H1 (cell line): Measurements from ENCODE around the gene NECTIN1. TPM values are rescaled to one million over a fixed set of nuclear protein-coding genes. Genes with fewer than 3 reads are reported as not detected.

Experiments used
- CTCF ChIA-PET: fragments of 300-600 bp; sonication (Branson Sonifier 250); formaldehyde crosslinking; loops from one replicate; lab custom pipeline; 2021; ENCODE audit not compliant: partially characterized antibody; lab: Charles Lee
- POLR2A ChIA-PET: fragments of 300-600 bp; sonication (Branson Sonifier 250); formaldehyde crosslinking; loops from one replicate; lab custom pipeline; 2021; ENCODE audit warnings: inconsistent platforms; ENCODE audit not compliant: partially characterized antibody; lab: Charles Lee
- DNase-seq, 2 experiments: peaks; one replicate each; pipeline versions ENCODE4 v3.0.0 to v3.0.0-alpha.2; 2010 to 2022; ENCODE audit warnings: low spot score in 2 of 2, low read depth in 1 of 2, mixed read lengths in 1 of 2
- FAIRE-seq: peaks from 2 replicates; lab custom pipeline; 2011; peaks lifted over from hg19 to GRCh38; lab: Jason Lieb, UNC
- H2AFZ ChIP-seq: 2 replicates; pipeline ENCODE4 v1.8.1; 2012; ENCODE audit warnings: low read length, inconsistent platforms
- H2AK5ac ChIP-seq: 2 replicates; pipeline ENCODE4 v1.6.1; 2013; ENCODE audit warnings: low read depth, low read length
- H2BK120ac ChIP-seq: replicated peaks from 2 replicates; pipeline ENCODE3; 2013; ENCODE audit warnings: low read depth, low read length, inconsistent platforms
- H2BK12ac ChIP-seq: 2 replicates; pipeline ENCODE4 v1.6.1; 2013; ENCODE audit warnings: low read depth, low read length
- H2BK15ac ChIP-seq: 2 replicates; pipeline ENCODE4 v1.6.1; 2013; ENCODE audit warnings: low read length
- H2BK20ac ChIP-seq: 2 replicates; pipeline ENCODE4 v1.6.1; 2013; ENCODE audit warnings: low read length
- H2BK5ac ChIP-seq: 2 replicates; pipeline ENCODE4 v1.6.1; 2013; ENCODE audit warnings: low read depth, low read length
- H3K14ac ChIP-seq: 2 replicates; pipeline ENCODE4 v1.6.1; 2013; ENCODE audit warnings: inconsistent platforms; ENCODE audit not compliant: insufficient read length
- H3K18ac ChIP-seq: 2 replicates; pipeline ENCODE4 v1.6.1; 2013; ENCODE audit warnings: low read length; ENCODE audit errors: extremely low read depth
- H3K23ac ChIP-seq: 2 replicates; pipeline ENCODE4 v1.6.1; 2013; ENCODE audit warnings: inconsistent platforms; ENCODE audit not compliant: insufficient read length
- H3K23me2 ChIP-seq: 2 replicates; pipeline ENCODE4 v1.6.1; 2013; ENCODE audit warnings: low read depth, low read length
- H3K27ac ChIP-seq: 2 replicates; pipeline ENCODE4 v1.6.1; 2011; ENCODE audit warnings: low read depth, low read length, inconsistent platforms
- H3K27me3 ChIP-seq, 4 experiments: replicated peaks in 1 of 4; 1 replicate in 1 of 4; 2 replicates in 3 of 4; pipeline versions ENCODE4 v1.6.1 to v1.8.1; 2011 to 2013; ENCODE audit warnings: low read length in 3 of 4, mild to moderate bottlenecking in 3 of 4, inconsistent platforms in 2 of 4, mixed read lengths in 2 of 4, moderate library complexity in 1 of 4; ENCODE audit not compliant: control insufficient read depth in 3 of 4, insufficient read depth in 3 of 4; ENCODE audit errors: extremely low read depth in 1 of 4
- H3K36me3 ChIP-seq, 4 experiments: 2 replicates each; pipeline versions ENCODE4 v1.6.1 to v1.8.1; 2011 to 2013; ENCODE audit warnings: mild to moderate bottlenecking in 4 of 4, low read length in 3 of 4, moderate library complexity in 2 of 4, control low read depth in 1 of 4, inconsistent platforms in 1 of 4; ENCODE audit not compliant: insufficient read depth in 4 of 4, control insufficient read depth in 2 of 4
- H3K4ac ChIP-seq: replicated peaks from 2 replicates; pipeline ENCODE3; 2013; ENCODE audit warnings: low read length, low read depth, mixed read lengths, inconsistent platforms; ENCODE audit not compliant: insufficient read length
- H3K4me1 ChIP-seq, 4 experiments: replicated peaks in 1 of 4; 1 replicate in 1 of 4; 2 replicates in 3 of 4; pipeline versions ENCODE4 v1.6.1 to v1.8.1; 2011 to 2013; ENCODE audit warnings: low read length in 3 of 4, inconsistent platforms in 2 of 4, mixed read lengths in 1 of 4; ENCODE audit not compliant: insufficient read depth in 4 of 4, control insufficient read depth in 3 of 4
- H3K4me2 ChIP-seq, 2 experiments: 2 replicates each; pipeline versions ENCODE4 v1.6.1 to v1.8.1; 2011 to 2013; ENCODE audit warnings: low read depth in 2 of 2, low read length in 2 of 2, control low read depth in 1 of 2, inconsistent platforms in 1 of 2, mild to moderate bottlenecking in 1 of 2; ENCODE audit not compliant: insufficient read depth in 1 of 2
- H3K4me3 ChIP-seq, 4 experiments: fragments of 200-600, 300-600 bp in 1 of 4; sonication (generic), shearing (Covaris generic), sonication (Bioruptor Twin) in 1 of 4; 2 replicates each; pipeline versions ENCODE4 v1.5.1 to v1.8.1; 2011 to 2016; ENCODE audit warnings: low read length in 4 of 4, low read depth in 3 of 4, control low read depth in 2 of 4, inconsistent platforms in 2 of 4, mild to moderate bottlenecking in 2 of 4, mixed read lengths in 1 of 4, moderate library complexity in 1 of 4; ENCODE audit not compliant: insufficient read depth in 2 of 4; ENCODE audit errors: extremely low read depth in 1 of 4
- H3K56ac ChIP-seq: replicated peaks from 2 replicates; pipeline ENCODE3; 2013; ENCODE audit warnings: low read depth, mild to moderate bottlenecking, mixed read lengths, low read length, inconsistent platforms; ENCODE audit not compliant: insufficient read length
- H3K79me1 ChIP-seq: 2 replicates; pipeline ENCODE4 v1.6.1; 2013; ENCODE audit warnings: low read depth, low read length, control low read depth
- H3K79me2 ChIP-seq, 2 experiments: 2 replicates each; pipeline versions ENCODE4 v1.6.1 to v1.8.1; 2012 to 2013; ENCODE audit warnings: low read length in 2 of 2, mild to moderate bottlenecking in 2 of 2, inconsistent platforms in 1 of 2; ENCODE audit not compliant: insufficient read depth in 2 of 2, control insufficient read depth in 1 of 2
- H3K9ac ChIP-seq, 4 experiments: replicated peaks in 1 of 4; 1 replicate in 1 of 4; 2 replicates in 3 of 4; pipeline versions ENCODE4 v1.6.1 to v1.8.1; 2011 to 2013; ENCODE audit warnings: low read depth in 3 of 4, low read length in 3 of 4, control low read depth in 2 of 4, mild to moderate bottlenecking in 2 of 4, moderate library complexity in 2 of 4, inconsistent platforms in 1 of 4; ENCODE audit errors: extremely low read depth in 1 of 4
- H3K9me3 ChIP-seq, 2 experiments: 2 replicates each; pipeline versions ENCODE4 v1.6.1 to v1.8.1; 2012 to 2013; ENCODE audit warnings: mild to moderate bottlenecking in 2 of 2, moderate library complexity in 2 of 2, control low read depth in 1 of 2, inconsistent platforms in 1 of 2, low read depth in 1 of 2, low read length in 1 of 2, mixed read lengths in 1 of 2; ENCODE audit not compliant: insufficient read depth in 2 of 2
- H4K20me1 ChIP-seq, 2 experiments: replicated peaks in 1 of 2; 2 replicates each; pipeline versions ENCODE3 to v1.8.1; 2011 to 2013; ENCODE audit warnings: inconsistent platforms in 2 of 2, low read length in 2 of 2, mild to moderate bottlenecking in 1 of 2; ENCODE audit not compliant: insufficient read depth in 2 of 2, control insufficient read depth in 1 of 2
- H4K5ac ChIP-seq: 2 replicates; pipeline ENCODE4 v1.6.1; 2013; ENCODE audit warnings: low read length, low read depth, mixed read lengths, inconsistent platforms; ENCODE audit not compliant: insufficient read length
- H4K8ac ChIP-seq: 2 replicates; pipeline ENCODE4 v1.8.0; 2013; ENCODE audit warnings: mild to moderate bottlenecking, moderate library complexity, low read length, inconsistent platforms; ENCODE audit not compliant: insufficient read depth; ENCODE audit errors: extremely low read depth
- H4K91ac ChIP-seq: replicated peaks from 2 replicates; pipeline ENCODE3; 2013; ENCODE audit warnings: low read length, mixed read lengths, inconsistent platforms; ENCODE audit not compliant: insufficient read length
- BACH1 ChIP-seq: IDR thresholded peaks from 2 replicates; pipeline ENCODE4 v1.6.1; 2012; ENCODE audit warnings: low read length, improper control_type of control experiment
- CEBPB ChIP-seq: IDR thresholded peaks from 2 replicates; pipeline ENCODE4 v1.6.1; 2012; ENCODE audit warnings: low read depth, low read length
- HDAC2 ChIP-seq, 2 experiments: fragments of 300-600 bp in 1 of 2; sonication (generic) in 1 of 2; IDR thresholded peaks; 2 replicates each; pipeline ENCODE4 v1.6.1; 2011 to 2012; ENCODE audit warnings: low read depth in 2 of 2, low read length in 2 of 2, mild to moderate bottlenecking in 2 of 2, moderate library complexity in 2 of 2, borderline replicate concordance in 1 of 2, inconsistent platforms in 1 of 2
- MAX ChIP-seq: IDR thresholded peaks from 2 replicates; pipeline ENCODE4 v1.6.1; 2012; ENCODE audit warnings: inconsistent platforms
- RNF2 ChIP-seq: fragments of 200-900, 300-1000 bp; sonication (generic); IDR thresholded peaks from 2 replicates; pipeline ENCODE4 v1.7.1; 2016; ENCODE audit warnings: borderline replicate concordance, low read depth, mild to moderate bottlenecking, antibody characterized with exemption, low read length; ENCODE audit not compliant: poor library complexity, severe bottlenecking; ENCODE audit errors: missing control alignments
- SIX5 ChIP-seq: IDR thresholded peaks from 2 replicates; pipeline ENCODE4 v1.6.1; 2011; ENCODE audit warnings: mild to moderate bottlenecking, low read depth, low read length
- TCF12 ChIP-seq: IDR thresholded peaks from 2 replicates; pipeline ENCODE4 v1.6.1; 2011; ENCODE audit warnings: low read depth, mild to moderate bottlenecking, low read length
- WGBS, 2 experiments: shearing (Covaris generic) in 1 of 2; methylation state at CpG; one replicate each; pipeline versions ENCODE4 v1.1.6 to v1.1.7; 2013 to 2015; ENCODE audit warnings: low lambda C conversion rate in 2 of 2, mixed read lengths in 2 of 2, inconsistent platforms in 1 of 2, low coverage in 1 of 2, missing lambda C conversion rate in 1 of 2; ENCODE audit not compliant: insufficient replicate concordance in 2 of 2, insufficient coverage in 1 of 2, insufficient read length in 1 of 2; ENCODE audit errors: extremely low coverage in 1 of 2, missing lambda C conversion rate in 1 of 2; 5-methylcytosine and 5-hydroxymethylcytosine counted together
- polyA plus RNA-seq, 7 experiments: library from polyadenylated mRNA; depleted of rRNA in 3 of 7; stranded (reverse) in 5 of 7; unstranded in 2 of 7; fragments of >200 nt in 5 of 7; fragments of 200-250 nt in 2 of 7; gene quantifications; 1 replicate in 5 of 7; 2 replicates in 1 of 7; 4 replicates in 1 of 7; pipeline versions ENCODE4 v1.2.1 to v1.2.3, GENCODE V29; 2011 to 2013; ENCODE audit warnings: missing spikeins in 2 of 7, mixed read lengths in 2 of 7
- total RNA-seq: library from RNA; stranded (reverse); fragmentation: NEBNext Ultra II Directional; extraction: Animal tissue kit (Norgen Biotek cat#: 25700); gene quantifications from 2 replicates; pipeline ENCODE4 v1.2.1, GENCODE V29; 2021
- TF ChIP-seq, protein P1 (sequence below): IDR thresholded peaks from 2 replicates; pipeline ENCODE4 v1.6.1; 2012; ENCODE audit warnings: inconsistent platforms

The NECTIN1 gene
- total and polyA plus RNA-seq, 2 of the 8 experiments (the other 6 are each of a cell fraction or from before 2014, with no cell fraction given): 43.2 to 97.7 TPM

GRCh38 chr11:119602745-119603373 is 126.1 kb downstream of the NECTIN1 start:
- no peaks in the 10 kb centered on the region for H3K79me2 ChIP-seq
- peak in 1 of 2 experiments; percentile 69 for DNase-seq
- H4K20me1 ChIP-seq: no peaks in the 10 kb centered on the region
- H2BK5ac ChIP-seq: no peak overlapping the region
- no peak overlapping the region for H2BK20ac ChIP-seq
- no peaks in the 10 kb centered on the region for H3K36me3 ChIP-seq
- POLR2A ChIA-PET: interaction anchor here (0.9 kb wide), 1 partner anchor 22 kb away, joined by 3 read pairs; no protein-coding TSS in a partner anchor
- no peaks in the 10 kb centered on the region for H3K79me1 ChIP-seq
- H4K91ac ChIP-seq: no peak overlapping the region
- H3K56ac ChIP-seq: no peak overlapping the region
- no peak overlapping the region for H3K18ac ChIP-seq
- H3K9me3 ChIP-seq: no peaks in the 10 kb centered on the region
- no peak overlapping the region for H4K8ac ChIP-seq
- no peak overlapping the region for H2AK5ac ChIP-seq
- no peak overlapping the region for H3K4me2 ChIP-seq
- no peak overlapping the region for H3K27ac ChIP-seq
- no peak for FAIRE-seq
- H2BK12ac ChIP-seq: peak overlapping the region; percentile 68; the same call in 1 of the 2 replicates
- no peak overlapping the region for H2BK120ac ChIP-seq
- CTCF ChIA-PET: interaction anchor here (0.6 to 12.2 kb wide), 32 partner anchors 10 to 1455 kb away, joined by 3 to 130 read pairs (median 4); no protein-coding TSS in a partner anchor
- H3K4me1 ChIP-seq: peaks cover 0 to 10% (median 6%) of the 10 kb centered on the region in 4 experiments; a peak in 4 of 7 replicates
- no peak overlapping the region for H3K4me3 ChIP-seq
- peaks cover 2% of the 10 kb centered on the region; the same call in 1 of the 2 replicates for H3K23me2 ChIP-seq
- no peak overlapping the region for H3K14ac ChIP-seq
- no peak overlapping the region for H3K9ac ChIP-seq
- no peak overlapping the region for H4K5ac ChIP-seq
- WGBS, 2 experiments: 84% methylated on average over 28 of the region's 28 CpGs; no CpG with 5 or more reads in 1 of the 2 experiments
- H2AFZ ChIP-seq: no peak overlapping the region
- no peak overlapping the region for H3K4ac ChIP-seq
- peaks cover 0 to 3% (median 0%) of the 10 kb centered on the region in 4 experiments; a peak in 2 of 7 replicates for H3K27me3 ChIP-seq
- H3K23ac ChIP-seq: no peak overlapping the region
- H2BK15ac ChIP-seq: no peak overlapping the region
- TF ChIP-seq HDAC2 (IDR thresholded peaks at IDR 0.05; ENCODE audit: borderline replicate concordance in 1 of 2, low read depth in 2 of 2, low read length in 2 of 2) (no peak), BACH1 (no peak), MAX (no peak), TCF12 (no peak), RNF2 (no peak), CEBPB (no peak), SIX5 (no peak)
- TF ChIP-seq, protein P1, sequence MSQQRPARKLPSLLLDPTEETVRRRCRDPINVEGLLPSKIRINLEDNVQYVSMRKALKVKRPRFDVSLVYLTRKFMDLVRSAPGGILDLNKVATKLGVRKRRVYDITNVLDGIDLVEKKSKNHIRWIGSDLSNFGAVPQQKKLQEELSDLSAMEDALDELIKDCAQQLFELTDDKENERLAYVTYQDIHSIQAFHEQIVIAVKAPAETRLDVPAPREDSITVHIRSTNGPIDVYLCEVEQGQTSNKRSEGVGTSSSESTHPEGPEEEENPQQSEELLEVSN: no peak
